Stimulated activated CD4-positive, alpha-beta T cell treated with anti-CD3 and anti-CD28 coated beads, Interleukin-2, amount 100 ng/mL, for 4 hours (primary cell): Measurements from ENCODE around the gene ARID1B.

ENCODE experiments used
- DNase-seq: peaks from one replicate; pipeline ENCODE4 v3.0.0-alpha.2; 2020; ENCODE audit warnings: low read depth

ARID1B gene

DNA sequence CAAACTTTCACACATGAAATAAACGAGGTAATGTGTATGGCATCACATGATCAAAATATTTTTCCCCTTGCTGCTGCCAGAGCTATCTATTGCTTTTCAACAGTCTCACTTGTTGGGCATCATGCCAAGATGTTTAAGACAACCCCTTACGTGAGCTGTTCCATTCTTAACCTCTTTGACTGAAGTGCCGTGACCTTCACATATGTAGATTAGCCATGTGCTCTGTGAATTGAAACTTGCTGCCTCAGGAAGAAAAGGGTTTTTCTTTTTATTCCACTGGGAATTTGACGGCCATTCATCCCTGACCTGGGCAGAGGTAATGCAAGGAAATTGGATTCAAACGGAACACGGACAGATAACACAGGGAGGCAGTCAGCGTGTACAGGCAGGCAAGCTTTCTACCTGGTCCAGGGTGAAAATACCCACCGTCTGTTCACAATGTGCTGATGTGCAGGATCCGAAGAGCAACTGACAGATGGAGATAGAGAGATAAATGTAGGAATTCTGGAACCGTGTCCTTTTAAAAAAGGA lies 14.2 kb downstream of the ARID1B start:
- DNase-seq: peak; percentile 40

DNA sequence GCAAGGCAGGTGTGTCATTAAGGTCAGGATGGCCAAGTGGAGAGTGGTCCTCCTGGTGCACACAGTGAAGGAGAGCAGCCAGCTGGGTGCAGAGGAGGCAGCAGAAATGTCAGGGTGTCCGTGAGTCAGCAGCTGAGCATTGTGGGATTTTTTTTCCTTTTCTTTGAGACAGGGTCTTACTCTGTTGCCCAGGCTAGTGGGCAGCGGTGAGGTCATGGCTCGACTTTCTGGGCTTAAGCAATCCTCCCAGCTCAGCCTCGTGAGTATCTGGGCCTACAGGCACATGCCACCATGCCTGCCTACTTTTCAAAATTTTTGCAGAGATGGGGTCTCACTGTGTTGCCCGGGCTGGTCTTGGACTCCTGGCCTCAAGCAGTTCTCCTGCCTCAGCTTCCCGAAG lies 16.0 kb downstream of the ARID1B start:
- no peak for DNase-seq

- no peak for DNase-seq
Observed at GRCh38 chr6:156794546-156795354, 17.6 kb downstream of the ARID1B start.

- DNase-seq: no peak
Observed at GRCh38 chr6:156795825-156796224, 18.6 kb downstream of the ARID1B start.

GRCh38 chr6:156796627-156797026 lies 19.4 kb downstream of the ARID1B start:
- no peak for DNase-seq

DNA sequence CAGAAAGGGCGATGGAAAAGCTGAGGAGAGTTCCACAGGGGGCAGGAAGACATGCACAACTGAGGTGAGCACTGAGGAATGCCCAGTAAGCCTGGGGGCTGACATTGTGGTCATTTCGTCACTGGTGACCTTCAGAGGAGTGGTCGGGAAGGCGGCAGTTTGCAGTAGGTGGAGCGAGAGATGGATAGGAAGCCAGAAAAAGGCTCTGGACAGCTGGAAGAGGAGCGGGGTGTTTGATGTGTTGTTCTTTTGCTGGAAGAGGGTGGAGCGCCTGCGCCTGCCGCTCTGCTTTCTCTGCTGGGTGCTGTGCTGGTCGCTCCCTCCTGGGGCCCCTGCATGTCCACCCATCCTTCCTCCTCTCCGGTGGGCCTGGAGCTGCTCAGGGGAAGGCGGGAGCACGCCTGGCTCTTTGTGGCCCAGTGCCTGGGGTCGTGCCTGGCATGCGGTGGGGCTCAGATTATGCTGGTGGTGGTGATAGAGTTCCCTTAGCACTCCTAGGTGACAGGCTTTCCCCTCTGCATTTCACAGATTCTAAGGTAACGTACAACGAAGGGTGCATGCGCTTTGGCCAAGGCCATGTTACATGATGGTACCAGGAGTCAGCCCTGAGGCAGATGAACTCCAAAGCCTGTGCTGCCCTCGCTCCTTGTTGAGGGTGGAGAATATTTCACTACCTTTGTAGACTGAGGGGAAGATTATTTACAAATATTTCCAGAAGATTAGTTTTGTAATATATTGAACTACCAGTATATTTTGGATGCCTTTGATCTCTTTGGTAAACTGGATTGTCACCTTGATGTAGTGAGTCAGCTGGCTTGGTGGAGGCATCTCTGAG lies 20.9 kb downstream of the ARID1B start:
- DNase-seq: no peak

DNA sequence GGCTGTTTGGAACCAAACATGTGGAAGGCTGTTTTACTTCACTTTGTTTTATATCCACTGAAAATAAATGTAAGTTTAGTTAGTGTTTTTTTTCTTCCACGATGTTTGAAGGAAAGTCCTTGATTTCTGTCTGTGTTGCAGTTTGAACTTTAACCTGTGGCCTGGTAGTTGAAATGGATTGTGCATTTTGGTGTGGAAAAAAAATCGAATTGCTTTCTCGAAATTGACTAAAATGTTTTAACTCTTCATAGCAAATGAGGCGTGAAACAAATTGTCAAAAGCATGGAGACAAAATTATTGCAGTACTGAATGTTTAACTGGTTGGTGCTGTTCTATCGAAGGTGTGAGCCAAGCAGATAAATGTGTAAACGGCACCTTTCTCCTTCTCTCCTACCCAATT lies 24.5 kb downstream of the ARID1B start:
- no peak for DNase-seq

DNA sequence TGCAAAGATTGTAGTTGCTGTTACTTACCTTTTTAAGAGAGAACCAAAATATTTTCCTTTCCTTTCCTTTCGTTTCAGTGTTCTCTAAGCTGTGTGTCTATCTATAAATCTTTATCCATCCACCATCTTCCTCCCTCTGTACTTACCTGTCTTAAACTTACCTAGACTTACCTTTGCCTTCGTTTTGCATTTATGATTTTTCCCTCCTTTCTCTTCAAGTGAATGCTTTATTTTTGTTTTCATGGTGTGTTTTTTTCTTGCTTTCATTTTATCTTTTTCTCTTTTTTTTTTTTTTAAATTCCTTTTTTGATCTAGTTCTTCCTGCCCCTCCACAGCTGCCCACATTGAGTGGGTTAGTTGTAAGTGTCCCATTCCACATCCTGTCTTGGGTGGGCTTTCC lies 26.2 kb downstream of the ARID1B start:
- DNase-seq: no peak

GRCh38 chr6:156804402-156804801 lies 27.2 kb downstream of the ARID1B start:
- DNase-seq: peak; percentile 28

GRCh38 chr6:156806155-156806554 lies 29.0 kb downstream of the ARID1B start:
- no peak for DNase-seq

DNA sequence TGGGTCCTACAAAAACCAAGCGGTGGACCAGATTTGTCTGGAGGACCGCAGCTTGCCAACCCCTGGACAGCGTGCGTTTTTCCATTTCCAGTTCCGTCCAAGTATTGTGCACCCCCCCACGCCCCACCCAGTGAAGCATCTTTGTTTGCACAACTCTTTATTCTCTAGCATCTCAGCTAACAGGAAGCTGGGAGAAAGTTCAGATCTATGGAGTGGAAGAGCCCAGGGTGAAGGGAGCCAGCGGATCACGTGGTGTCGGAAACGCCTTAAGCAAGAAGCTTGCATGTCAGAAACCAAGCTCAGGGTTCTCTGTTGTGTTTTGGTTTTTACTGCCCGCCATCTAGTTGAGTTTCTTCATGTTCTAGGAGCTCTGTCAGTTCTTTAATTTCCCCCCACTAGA lies 29.9 kb downstream of the ARID1B start:
- DNase-seq: no peak

- no peak for DNase-seq
Observed at GRCh38 chr6:156807795-156808194, 30.6 kb downstream of the ARID1B start.

DNA sequence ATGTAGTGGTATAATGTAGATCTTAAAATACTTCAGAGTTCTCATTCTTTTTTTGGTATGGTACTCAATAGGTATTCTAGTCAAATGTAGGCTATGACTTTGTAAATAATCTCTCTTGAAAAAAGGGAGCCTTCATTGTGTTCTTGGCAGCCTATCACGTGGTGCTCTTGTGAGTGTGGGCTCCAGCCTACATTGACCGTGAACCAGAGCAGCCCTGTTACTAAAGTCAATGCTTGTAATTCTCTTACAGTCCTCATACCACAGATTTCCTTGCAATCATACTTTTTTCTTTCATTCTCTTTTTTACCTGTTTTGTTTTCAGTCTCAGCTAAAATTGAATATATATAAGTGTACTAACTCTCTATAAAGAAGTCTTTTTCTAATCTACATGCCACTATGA lies 31.1 kb downstream of the ARID1B start:
- no peak for DNase-seq

DNA sequence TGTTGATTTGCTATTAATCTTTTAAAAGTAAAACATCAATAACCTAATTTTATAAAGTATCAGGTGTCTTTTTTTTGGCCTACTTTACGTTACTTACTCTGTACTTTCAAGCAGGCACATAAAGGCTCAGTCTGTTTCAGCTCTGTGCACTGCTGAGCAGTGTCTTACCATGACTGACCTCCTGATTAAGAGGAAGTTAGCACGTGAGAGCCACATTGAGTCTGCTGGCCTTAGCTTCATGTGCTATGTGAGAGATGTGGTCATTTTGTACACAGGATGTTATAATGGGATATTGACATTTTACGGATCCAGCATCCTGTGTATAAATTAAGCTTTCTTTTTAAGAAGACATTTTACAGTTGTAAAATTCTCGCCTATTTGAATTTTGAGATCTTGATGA lies 31.9 kb downstream of the ARID1B start:
- no peak for DNase-seq

- no peak for DNase-seq
Observed at GRCh38 chr6:156809446-156810178, 32.4 kb downstream of the ARID1B start.

- DNase-seq: no peak
Observed at GRCh38 chr6:156814036-156814581, 36.9 kb downstream of the ARID1B start.

DNA sequence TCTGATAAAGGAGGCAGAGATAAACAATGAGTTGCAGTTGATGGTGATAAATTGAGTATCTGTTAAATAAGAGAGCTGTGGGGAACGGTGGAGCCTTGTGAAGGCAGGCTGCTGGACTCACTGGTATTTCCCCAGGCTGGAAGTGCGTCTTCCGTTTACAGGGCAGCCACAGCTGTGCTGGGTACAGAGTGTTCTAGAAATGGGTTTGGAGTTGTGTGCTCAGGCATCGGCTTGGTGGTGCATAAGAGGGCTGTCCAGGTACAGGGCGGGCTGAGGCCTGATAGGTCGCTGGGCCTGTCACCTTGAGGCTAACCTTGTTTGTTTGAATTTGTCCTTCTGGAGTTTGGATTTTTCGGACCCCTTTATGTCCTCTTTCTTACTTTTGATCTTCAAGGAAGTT lies 39.3 kb downstream of the ARID1B start:
- no peak for DNase-seq

DNA sequence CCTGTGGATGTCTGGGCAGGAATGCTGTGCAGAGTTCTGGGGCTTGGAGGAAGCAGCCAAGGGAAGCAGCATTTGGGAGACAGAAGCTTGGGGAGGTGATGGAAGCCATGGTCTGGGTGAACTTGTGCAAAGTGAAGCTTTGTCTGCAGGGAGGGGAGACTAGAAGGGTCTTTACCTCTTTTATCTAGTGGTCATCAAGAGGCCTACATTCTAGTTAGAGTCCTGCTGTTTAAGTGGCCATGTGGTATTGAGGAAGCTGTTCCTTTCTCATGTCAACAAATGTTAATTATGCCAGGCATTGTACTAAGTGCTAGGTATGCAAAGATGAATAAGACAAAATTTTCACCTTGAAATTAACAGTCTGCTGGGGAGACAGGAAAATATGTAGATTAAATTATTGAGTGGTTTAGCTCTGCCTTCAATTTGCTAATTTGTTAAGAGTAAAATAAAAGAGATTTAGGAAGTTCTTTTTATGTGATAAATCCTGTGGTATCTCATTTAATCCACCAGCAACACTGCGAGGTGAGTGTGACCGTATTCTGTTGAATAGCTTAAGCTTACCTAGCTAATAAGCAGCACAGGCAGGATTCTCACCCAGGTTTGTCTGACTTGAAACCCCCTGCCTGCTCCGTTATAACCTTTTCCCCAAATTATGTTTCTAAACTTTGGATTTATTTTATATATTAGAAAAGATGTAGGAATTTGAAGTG lies 43.1 kb downstream of the ARID1B start:
- no peak for DNase-seq

DNA sequence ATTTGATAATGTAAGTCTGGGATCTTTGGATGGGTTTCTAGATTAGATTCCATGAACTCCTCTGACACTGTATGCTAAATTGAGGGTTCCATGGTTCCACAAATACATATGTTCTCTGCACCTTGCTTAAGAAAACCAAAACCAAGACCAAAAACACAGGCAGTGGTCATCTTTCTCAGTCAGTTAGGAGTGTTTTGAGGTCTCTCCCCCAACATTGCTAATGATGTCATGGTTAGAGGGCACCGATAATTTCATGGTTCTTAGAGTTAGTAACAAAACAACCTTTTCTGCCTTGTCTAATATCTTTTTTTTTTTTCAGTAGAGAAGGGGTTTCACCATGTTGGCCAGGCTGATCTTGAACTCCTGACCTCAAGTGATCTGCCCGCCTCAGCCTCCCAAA lies 44.5 kb downstream of the ARID1B start:
- DNase-seq: no peak

- no peak for DNase-seq
Observed at GRCh38 chr6:156822747-156823206, 45.6 kb downstream of the ARID1B start.

DNA sequence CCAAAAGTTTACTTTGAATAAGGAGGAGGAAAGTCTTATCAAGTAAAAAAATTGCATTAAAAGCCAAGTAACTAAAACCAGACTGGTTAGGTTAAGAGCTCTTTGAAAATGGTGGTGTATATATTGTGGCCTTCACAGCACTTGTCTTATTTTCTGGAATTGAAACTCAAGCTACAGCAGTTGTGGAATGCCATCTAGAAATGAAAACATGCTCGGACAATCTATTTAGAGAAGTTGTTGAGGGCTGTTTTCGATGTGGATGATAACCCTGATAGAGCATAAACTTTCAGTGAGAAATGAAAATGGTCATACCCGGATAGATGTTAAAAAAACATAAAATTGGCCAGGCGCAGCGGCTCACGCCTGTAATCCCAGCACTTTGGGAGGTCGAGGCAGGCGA lies 47.0 kb downstream of the ARID1B start:
- no peak for DNase-seq
